DND-41 (cell line): Measurements from ENCODE around the gene CD109.

ENCODE experiments used
- ATAC-seq: fragments of 200-7000 bp; cut with Tn5 transposase; 3 replicates; pipeline ENCODE4 v1.9.1; 2021; ENCODE audit warnings: low read depth; ENCODE audit not compliant: insufficient read depth
- DNase-seq: peaks from one replicate; pipeline ENCODE4 v3.0.0-alpha.2; 2020
- H2AFZ ChIP-seq: 2 replicates; pipeline ENCODE4 v1.6.0; 2012; ENCODE audit warnings: low read depth, low read length
- H3K27ac ChIP-seq: 2 replicates; pipeline ENCODE4 v1.5.1; 2012; ENCODE audit warnings: low read length, inconsistent platforms
- H3K27me3 ChIP-seq: fragments of 200-600 bp; sonication (generic); 2 replicates; pipeline ENCODE4 v1.6.0; 2012; ENCODE audit warnings: low read length, mild to moderate bottlenecking, inconsistent platforms; ENCODE audit not compliant: insufficient read depth, poor library complexity
- H3K36me3 ChIP-seq: 2 replicates; pipeline ENCODE4 v1.5.1; 2012; ENCODE audit warnings: low read length, inconsistent platforms; ENCODE audit not compliant: insufficient read depth
- H3K4me1 ChIP-seq: 2 replicates; pipeline ENCODE4 v1.5.1; 2012; ENCODE audit warnings: mild to moderate bottlenecking, low read length; ENCODE audit not compliant: insufficient read depth
- H3K4me2 ChIP-seq: 2 replicates; pipeline ENCODE4 v1.6.0; 2012; ENCODE audit warnings: mild to moderate bottlenecking, moderate library complexity, low read length, inconsistent platforms; ENCODE audit not compliant: insufficient read depth
- H3K4me3 ChIP-seq, 2 experiments: fragments of 200-600 bp in 1 of 2; shearing (Covaris generic) in 1 of 2; 2 replicates each; pipeline ENCODE4 v1.5.1; 2012 to 2016; ENCODE audit warnings: inconsistent platforms in 2 of 2, low read length in 2 of 2, mild to moderate bottlenecking in 2 of 2, low read depth in 1 of 2, moderate library complexity in 1 of 2
- H3K79me2 ChIP-seq: 2 replicates; pipeline ENCODE4 v1.6.0; 2012; ENCODE audit warnings: low read length, inconsistent platforms; ENCODE audit not compliant: insufficient read depth
- H3K9ac ChIP-seq: 2 replicates; pipeline ENCODE4 v1.6.0; 2012; ENCODE audit warnings: low read depth, mild to moderate bottlenecking, inconsistent platforms, low read length, moderate library complexity
- H3K9me3 ChIP-seq: 2 replicates; pipeline ENCODE4 v1.5.1; 2012; ENCODE audit warnings: low read length, moderate library complexity, mild to moderate bottlenecking, inconsistent platforms; ENCODE audit not compliant: insufficient read depth, severe bottlenecking
- H4K20me1 ChIP-seq: 2 replicates; pipeline ENCODE4 v1.6.0; 2012; ENCODE audit warnings: low read length; ENCODE audit not compliant: insufficient read depth
- CTCF ChIP-seq: IDR thresholded peaks from 2 replicates; pipeline ENCODE4 v1.5.1; 2012; ENCODE audit warnings: borderline replicate concordance, low read length, moderate library complexity, mild to moderate bottlenecking; ENCODE audit not compliant: poor library complexity, severe bottlenecking; ENCODE audit errors: extremely low read depth
- EZH2 ChIP-seq: IDR thresholded peaks from 3 replicates; pipeline ENCODE4 v1.6.1; 2012; ENCODE audit warnings: borderline replicate concordance, low read depth, mild to moderate bottlenecking, moderate library complexity, low read length, inconsistent platforms; ENCODE audit not compliant: severe bottlenecking

Gene CD109

GRCh38 chr6:73873081-73873480 is 177.1 kb downstream of the CD109 start:
- Histone ChIP-seq H3K27ac (no peak overlapping the region), H3K9me3 (no peaks in the 10 kb centered on the region), H3K4me1 (no peaks in the 10 kb centered on the region), H3K79me2 (no peaks in the 10 kb centered on the region), H3K4me3 (no peak overlapping the region), H3K27me3 (no peaks in the 10 kb centered on the region), H3K4me2 (no peak overlapping the region), H2AFZ (no peak overlapping the region), H3K9ac (no peak overlapping the region), H3K36me3 (no peaks in the 10 kb centered on the region), H4K20me1 (no peaks in the 10 kb centered on the region)
- DNase-seq (no peak), ATAC-seq (no peak)
- TF ChIP-seq CTCF (no peak), EZH2 (no peak)
